Measurements from ENCODE around the gene ASIC4.

ASIC4 gene

DNA sequence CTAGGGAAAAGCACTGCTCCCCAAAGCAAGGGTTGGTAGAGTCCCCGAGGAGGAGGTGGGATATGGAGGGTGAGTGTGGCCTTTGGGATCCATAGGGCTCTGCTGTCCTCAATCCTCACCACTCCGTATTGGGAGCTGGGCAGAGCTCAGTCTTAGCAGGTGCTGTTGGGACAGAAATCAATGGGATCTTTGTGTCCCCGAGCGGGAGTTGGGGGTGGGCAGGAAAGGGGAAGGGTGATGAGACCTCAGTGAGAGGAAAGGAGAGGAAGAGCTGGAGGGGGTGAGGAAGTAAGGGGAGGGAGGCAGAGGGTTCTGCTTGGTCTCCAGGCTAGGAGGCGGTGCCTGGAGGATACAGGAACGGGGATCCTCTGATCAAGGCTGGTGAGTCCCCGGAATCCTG, 2.6 kb downstream of the ASIC4 start:
- no peak for FAIRE-seq

DNA sequence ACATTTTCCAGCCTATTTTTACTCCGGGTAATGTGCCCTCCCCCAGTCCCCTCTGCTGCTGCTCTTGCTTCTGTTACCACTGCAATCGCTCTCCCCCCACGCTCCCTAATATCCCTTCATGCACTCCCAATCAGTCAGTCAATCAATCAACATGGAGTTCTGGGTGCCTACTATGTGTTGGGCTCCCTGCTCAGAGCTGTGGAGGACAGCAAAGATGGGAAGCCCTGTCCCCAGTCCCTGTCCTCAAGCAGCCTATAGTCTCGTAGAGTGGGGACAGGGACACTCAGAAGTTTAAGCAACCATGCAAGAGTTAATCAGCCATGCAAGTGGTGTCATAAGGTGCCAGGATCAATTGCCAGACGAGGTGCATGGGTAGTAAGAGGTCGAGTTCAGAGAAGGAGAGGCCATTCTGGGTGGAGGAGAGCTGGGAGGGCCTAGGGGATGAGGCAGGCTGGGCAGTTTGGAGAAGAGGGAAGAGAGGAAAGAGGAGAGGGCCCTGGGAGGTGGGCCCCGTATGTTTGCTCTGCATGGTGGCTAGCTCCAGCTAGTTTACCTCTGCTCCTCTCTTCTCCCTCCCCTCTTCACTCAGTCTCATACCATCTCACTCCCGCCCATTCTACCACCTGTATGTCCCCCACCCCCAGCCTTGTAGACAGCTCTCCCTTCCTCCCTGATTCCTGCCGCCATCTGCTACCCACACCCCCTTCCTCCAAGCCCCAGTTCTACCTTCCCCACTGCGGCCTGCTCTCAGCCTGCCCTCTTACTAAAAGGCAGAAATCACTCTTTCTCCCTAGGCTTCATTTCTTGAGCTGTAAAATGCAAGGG, 3.9 kb downstream of the ASIC4 start:
- no peak for FAIRE-seq

DNA sequence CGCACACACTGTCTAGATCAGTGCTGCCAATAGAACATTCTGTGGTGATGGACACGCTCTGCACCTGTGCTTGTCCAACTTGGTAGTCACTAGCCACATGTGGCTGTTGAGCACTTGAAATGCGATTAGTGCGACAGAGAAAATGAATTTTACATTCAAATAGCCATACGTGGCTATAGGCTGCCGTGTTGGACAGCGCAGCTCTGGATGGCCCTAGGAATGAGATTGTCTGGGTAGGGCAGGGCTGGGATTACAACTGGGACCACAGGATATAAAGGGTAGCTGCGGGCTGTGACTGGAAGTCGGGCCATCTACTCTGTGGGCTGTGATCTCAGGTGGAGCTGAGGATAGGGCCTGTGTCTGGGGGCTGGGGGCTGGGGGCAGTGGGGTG, 5.2 kb downstream of the ASIC4 start:
- FAIRE-seq, result no peak

DNA sequence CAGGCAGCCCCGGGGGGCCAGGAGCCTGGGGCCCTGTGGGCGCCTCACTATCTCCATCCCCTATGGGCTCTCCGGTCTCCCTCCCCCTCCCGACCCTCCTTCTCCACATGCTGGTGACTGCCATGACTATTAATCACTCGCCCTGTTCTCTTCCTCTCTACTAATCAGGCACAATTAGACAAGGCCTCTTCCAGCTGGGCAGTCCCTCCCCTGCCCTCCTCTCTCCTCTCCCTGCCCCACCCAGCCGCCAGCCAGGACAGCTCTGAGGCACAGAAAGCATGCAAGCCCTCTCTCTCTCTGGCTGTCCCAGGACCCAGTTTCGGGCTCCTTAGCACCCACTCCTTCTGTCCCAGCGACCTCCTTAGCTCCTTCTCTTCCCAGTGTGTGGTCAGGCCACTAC, 5.8 kb downstream of the ASIC4 start:
- no peak for FAIRE-seq

DNA sequence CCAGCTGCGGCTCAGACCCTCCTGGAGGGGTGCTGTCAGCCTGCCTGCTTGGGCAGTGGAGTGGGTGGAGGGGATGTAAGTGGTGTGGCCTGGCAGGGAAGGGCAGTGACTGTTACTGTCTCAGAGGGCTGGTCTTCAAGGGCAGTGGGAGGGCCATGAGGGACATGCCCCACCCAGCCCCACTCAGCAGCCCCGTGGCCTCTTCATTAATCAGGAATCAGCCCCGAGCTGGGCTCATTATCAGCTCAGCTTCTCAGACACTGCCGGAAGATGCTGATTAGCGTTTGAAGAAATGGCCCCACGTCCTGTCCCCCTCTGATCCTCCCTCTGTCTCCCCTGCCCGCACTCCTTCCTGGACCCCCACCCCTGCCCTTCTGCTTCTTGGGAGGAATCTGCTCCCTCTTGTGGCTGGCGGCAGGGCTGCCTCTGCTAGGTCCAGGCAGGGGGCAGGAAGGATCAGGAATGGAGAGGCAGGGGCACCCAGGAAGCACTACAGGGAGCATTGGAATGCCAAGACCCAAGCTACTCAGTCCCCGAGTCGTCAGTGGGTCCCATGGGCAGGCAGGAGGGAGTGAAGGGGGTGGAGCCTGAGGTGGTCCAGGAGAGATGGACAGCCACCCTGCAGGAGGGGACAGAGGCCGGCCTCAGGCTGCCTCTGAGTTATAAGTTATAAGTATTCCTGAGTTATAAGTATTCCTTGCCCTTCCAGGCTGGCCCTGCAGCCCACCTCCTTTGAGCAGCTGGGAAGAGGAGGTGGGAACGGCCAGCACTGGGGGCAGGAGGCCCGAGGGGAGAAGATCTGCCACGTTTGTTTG, 7.0 kb downstream of the ASIC4 start:
- FAIRE-seq, result no peak

DNA sequence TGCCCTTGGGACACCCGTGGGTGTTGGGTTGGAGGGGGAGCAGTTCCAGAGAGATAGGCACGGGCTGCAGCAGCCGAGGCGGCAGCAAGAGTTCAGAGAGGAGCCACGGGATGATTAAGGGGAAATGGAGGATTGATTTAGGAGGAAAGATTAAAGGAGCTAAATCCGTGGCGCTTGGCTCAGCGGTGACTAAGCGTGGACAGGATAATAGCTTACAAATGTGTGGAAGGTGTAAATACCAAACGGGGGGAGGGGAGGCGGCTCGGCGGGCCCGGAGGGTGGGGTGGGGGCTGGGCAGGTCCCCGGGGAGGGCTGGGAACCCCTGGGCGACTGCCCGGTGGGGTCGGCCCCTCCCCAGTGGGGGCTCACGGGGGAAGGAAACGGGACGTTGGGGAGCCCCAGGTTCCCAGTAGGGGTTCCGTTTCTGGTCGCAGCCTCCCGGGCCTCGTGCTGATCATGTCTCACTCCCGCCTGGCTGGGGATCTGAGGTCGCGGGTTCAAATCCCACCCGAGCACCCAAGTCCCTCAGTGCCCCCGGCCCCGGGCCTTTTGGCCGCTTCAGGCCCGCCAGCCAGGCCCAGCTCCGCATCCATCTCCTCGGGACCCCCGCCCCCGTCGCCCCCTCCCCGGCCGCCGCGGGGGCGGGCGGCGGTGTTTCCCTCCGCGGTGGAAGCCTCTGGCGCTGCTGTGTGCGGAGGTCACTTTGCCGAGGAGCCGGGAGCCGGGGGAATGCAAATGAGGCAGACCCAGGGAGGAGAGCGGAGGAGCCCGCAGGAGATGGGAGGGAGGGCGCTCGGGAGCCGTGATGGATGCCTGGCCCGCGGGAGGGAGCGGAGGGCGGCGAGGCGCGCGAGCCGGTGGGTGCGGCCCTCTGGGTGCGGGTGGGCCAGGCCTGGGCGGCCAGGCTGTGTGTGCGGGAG, 8.1 kb downstream of the ASIC4 start:
- no peak for FAIRE-seq

DNA sequence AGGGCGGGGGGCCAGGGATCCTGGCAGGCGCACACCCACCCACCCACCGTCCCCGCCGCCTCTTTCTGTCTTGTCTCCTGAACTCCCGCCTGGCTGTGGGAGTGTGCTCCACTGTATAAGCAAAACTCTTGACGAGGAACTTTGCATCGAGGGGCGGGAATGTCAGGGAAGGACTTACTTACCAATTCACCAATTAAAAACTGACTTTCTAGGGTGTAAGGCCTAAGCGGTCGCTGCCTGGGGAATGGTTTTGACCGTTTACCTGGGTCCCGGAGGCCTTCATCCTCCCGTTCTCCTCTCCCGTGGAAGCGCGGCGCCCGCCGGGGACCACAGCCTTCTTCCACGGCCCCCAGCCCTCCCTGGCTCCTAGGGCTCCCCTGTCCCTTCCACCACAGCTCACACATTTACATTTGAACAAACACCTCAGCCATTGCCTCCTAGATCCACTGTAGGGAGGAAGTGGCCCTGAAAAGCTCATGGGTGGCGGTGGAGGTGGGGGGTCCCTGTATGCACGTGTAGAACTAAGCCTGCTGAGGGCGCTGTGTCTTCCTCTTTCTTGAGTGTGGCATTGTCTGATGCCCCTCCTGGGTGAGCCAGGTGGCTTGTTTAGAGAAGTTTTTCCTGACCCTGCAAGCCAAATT, 8.9 kb downstream of the ASIC4 start:
- no peak for FAIRE-seq

DNA sequence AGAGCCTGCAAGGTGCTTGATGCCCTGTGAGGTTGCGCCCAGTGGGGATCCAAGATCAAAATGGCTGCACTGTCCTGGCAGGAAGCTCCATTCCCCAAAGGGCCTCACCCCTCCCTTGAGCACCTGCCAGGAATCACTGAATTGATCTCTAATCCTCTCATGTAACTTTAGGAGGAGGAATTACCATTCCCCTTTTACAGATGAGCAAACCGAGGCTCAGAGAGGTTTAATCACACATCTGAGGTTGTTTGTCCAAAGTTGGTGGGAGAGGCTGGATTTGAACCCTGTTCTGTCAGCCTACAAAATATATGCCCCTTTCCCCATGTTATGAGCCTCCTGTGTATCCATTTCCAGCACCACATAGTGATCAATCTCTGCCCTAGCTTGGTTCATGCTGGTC, 10.5 kb downstream of the ASIC4 start:
- FAIRE-seq, result no peak

DNA sequence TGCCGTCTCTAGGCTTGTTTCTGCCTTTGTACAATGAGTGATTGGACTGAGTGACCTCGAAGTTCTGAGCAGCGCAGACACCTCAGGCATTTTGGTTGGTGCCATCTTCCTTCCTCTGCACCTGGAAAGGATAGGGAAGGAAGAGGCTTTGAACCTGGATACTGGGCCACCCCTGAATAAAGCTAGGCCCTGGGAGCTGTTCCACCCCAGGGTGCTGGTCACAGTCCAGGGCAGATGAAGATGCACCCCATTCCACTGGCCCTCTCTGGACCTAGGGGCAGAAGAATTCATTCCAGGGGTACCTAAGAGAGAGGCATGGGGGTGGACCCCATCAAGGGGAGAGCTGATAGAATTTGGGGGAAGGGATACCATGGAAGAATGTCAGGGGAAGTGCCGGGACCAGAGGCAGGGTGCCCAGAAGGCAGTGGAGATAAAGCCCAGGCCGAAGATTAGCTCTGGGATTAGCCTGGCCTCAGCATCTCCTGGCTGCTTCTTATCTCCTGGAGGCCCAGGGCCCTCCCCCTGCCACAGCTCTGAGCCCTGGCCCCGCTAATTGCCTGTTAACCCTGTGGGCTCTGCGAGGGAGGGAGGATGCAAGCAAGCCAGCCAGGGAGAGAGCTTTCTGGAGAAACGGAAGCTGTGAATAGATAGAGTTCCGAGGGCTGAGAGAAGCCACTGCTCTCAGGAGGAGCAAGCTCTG, 11.4 kb downstream of the ASIC4 start:
- no peak for FAIRE-seq

DNA sequence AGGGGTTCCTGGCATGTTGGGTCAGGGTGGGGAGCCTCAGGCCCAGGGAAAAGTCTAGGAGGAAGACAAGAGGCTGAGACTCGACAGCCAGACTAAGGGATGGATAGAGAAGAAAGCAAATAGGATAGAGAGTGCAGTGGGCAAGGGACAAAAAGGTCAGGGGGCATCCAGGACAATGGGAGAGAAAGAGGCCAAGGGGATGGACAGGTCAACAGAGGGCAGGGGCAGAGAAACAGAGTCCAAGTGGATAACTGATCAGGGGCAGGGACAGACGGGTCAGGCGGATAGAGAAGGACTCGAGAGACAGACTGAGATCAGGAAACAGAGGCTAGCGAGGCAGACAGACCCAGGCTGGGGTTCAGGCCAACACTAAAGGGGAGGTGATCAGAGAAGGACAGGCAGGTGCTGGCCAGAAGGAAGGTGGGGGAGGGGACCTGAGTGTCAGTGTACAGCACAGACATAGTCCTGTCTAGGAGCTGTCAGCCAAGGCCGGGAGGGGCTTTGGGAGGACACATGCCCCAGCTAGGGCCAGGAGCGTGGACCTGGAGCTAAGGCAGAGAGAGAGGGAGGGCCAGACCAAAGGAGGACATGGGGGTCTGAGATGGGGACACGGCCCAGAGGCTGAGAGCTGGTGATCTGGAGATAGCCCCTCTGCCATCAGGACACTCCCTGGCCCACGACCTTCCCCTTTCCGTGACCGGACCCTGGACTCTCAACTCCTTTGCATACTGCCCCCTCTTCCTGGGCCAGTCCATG, 12.2 kb downstream of the ASIC4 start:
- FAIRE-seq, result no peak

DNA sequence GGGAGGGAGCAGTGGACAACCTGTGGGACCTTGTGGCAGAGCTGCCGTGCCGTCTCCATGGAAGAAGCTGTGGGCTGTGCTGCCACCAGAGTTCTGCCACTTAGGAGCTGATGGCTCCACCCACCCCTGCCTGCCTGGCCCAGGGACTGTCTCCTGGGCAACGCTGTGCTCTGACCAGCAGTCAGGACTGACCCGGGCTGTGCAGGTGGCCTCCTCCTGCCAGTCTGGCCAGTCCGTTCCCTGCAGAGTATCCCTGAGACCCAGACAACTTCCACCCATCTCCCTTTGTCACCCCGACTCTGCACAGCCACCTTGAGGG, 12.8 kb downstream of the ASIC4 start:
- FAIRE-seq, result no peak

DNA sequence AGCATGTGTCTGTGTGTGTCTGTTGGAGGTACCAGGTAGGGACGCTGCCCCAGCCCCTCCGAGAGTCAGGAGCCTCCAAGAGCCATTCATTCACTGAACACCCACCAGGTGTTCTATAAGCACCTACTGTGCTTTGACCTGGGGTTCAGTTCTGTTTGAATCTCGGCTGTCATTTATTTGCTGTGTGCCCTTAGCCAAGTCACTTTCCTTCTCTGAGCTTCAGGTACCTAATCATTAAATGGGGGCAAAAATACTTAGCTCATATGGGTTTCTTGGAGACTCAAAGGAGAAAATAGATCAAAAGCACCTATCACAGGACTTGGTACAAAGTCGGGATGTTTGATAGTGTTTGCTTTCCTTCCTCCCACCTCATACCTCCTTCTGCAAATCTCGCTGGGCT, 13.2 kb downstream of the ASIC4 start:
- FAIRE-seq, result no peak

DNA sequence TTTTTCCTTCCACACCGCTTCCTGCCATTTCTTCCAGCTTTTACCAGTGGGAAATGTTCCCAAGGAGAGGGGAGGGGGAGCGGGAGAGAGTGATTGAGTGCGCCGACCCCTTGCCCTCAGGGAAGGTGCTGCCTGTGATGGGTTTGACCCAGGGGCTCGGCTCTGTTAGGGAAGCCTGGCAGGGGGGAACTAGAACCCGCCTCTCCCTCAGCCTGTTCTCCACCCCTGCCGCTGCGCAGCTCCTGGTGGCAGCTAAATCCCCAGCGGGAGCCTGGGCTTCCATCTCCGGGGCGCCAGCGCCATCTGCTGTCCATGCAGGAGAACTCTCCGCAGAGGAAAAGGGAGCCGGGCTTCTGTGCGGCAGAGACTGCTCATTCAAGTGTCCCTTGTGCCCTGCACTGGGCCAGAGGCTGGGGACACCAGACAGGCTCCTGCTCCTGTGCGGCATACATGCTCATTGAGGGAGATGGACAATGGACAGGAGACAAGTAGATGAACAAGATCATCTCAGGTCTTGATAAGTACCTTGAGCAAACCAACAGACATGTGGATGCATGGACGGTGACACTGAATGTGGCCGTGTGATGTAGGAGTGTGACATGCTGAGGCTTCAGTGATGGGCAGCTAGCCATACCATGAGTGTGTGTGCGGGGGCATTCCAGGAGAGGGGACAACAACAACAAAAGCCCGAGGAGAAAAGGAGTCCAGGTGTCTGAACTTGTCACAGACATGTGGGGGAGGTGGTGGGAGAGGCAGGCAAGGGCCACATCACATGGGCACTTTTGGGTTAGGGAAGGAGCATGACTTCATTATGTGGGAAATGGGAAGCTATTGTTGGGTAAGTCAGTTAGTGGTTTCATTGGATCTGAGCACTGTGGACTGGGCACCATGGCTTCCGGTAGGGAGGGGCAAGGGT, 16.0 kb downstream of the ASIC4 start:
- FAIRE-seq, result no peak

DNA sequence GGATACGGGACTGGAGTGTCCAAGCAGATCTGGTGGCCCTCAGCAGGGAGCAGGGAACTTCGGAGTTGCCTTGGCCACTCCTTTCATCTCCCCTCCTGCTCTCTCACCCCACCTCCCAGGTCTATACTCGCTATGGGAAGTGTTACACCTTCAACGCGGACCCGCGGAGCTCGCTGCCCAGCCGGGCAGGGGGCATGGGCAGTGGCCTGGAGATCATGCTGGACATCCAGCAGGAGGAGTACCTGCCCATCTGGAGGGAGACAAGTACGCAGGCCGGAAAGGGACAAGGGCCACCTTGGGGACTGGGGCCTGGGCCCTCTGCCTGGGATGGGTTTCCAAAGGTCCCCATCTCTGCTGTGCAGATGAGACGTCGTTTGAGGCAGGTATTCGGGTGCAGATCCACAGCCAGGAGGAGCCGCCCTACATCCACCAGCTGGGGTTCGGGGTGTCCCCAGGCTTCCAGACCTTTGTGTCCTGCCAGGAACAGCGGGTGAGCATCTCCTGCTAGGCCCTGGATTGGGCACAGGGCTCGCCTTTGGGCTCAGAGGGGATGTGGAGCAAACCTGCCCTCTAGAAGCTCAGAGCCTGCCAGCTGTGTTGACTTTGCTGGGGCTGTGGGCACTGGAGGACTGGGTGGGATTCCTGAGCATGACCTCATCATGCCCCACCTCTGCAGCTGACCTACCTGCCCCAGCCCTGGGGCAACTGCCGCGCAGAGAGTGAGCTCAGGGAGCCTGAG, 17.5 kb downstream of the ASIC4 start:
- FAIRE-seq, result no peak

DNA sequence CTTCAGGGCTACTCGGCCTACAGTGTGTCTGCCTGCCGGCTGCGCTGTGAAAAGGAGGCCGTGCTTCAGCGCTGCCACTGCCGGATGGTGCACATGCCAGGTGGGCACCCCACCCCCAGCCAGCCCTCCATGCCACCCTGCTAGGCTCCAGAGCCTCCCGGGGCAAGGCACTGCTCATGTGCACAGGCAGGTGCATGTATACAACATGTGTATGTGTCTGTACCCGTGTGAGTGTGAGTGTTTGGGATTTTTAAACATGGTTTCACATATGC, 18.0 kb downstream of the ASIC4 start:
- no peak for FAIRE-seq

DNA sequence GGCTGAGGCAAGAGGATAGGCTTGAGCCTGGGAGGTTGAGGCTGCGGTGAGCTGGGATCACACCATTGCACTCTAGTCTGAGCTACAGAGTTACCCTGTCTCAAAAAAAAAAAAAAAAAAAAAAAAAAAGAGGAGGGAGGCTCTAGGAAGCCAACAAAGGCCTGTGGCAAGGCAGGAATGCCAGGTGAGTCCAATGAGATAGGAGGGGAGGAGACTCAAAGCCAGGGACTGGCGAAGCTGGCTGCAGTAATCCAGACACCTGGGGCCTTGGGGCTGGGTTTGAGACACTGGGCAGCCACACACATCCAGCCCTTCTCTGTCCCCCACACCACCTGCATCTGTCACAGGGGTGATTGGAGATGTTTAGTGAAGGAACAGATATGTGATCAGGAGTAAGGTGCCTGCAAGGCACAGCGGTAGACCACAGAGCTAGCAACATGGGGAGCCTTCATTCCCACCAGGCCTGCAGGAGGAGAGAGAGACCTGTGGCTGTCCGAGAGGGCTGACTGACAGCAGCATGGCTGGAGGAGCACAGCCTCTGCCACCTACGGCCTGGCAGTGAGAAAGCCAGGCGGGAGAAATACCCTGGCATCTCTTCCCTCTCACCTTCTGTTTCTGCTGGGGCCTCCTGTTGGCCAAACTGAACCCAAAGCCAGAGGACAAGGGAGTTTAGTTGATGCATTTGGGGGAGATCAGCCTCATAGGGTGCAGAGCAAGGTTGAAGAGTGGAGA, 19.8 kb downstream of the ASIC4 start:
- no peak for FAIRE-seq

DNA sequence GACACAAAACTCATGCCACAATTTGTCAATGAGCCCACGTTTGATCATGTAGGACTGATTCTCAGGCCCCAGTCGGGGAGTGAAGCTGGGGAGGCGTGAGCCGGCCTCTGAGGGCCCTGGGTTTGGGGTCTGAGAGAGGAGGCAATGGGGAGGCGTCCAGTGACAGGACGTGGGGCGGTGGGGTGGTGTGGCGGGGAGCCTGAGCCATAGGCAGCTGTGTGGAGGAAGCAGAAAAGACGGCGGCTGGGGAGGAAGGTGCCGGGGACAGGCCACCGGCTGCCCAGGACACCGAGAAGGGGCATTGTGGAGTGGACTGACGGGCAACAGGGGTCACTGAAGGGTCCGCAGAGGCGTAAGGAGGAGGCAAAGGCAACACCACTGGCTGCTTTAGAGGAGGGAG, 22.1 kb downstream of the ASIC4 start:
- no peak for FAIRE-seq

DNA sequence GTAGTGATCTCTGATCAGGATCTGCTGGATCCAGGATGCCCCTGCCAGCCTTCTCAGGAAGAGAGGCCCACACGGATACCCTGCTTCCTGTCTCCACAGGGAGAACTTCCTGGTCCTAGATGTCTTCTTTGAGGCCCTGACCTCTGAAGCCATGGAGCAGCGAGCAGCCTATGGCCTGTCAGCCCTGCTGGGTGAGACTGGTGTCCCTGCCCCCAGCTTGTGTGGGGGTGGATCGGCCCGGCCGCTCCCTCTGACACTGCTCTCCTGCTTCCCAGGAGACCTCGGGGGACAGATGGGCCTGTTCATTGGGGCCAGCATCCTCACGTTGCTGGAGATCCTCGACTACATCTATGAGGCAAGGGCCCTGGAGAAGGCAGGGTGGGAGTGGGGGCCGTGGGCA, 22.7 kb downstream of the ASIC4 start:
- no peak for FAIRE-seq
